TTC549 (cell line): ENCODE data around the gene PXDN.
"Not testable (repeated sequence)": the region's sequence is repeated elsewhere in the genome, so short reads cannot be mapped to it uniquely, and the experiment has no call there.

Experiments
- FAIRE-seq: peaks from 2 replicates; lab custom pipeline; 2012; peaks lifted over from hg19 to GRCh38; lab: Jason Lieb, UNC

PXDN gene

GRCh38 chr2:1773883-1774282, 29.6 kb upstream of the PXDN start:
- FAIRE-seq: no peak

- no peak for FAIRE-seq
Measured at GRCh38 chr2:1772471-1773267, 28.4 kb upstream of the PXDN start.

- no peak for FAIRE-seq
Measured at GRCh38 chr2:1771626-1772280, 27.4 kb upstream of the PXDN start.

GRCh38 chr2:1770566-1771380, 26.5 kb upstream of the PXDN start:
- no peak for FAIRE-seq

GRCh38 chr2:1769703-1770422, 25.5 kb upstream of the PXDN start:
- FAIRE-seq: no peak

GRCh38 chr2:1767939-1768691, 23.8 kb upstream of the PXDN start:
- FAIRE-seq: no peak

- FAIRE-seq: no peak
Measured at GRCh38 chr2:1766851-1767811, 22.8 kb upstream of the PXDN start.

GRCh38 chr2:1766425-1766824, 22.1 kb upstream of the PXDN start:
- FAIRE-seq: no peak

GRCh38 chr2:1765201-1765600, 20.9 kb upstream of the PXDN start:
- not testable (repeated sequence) for FAIRE-seq

GRCh38 chr2:1759611-1759930, 15.3 kb upstream of the PXDN start:
- FAIRE-seq: no peak

GRCh38 chr2:1758774-1759610, 14.7 kb upstream of the PXDN start:
- no peak for FAIRE-seq

- no peak for FAIRE-seq
Measured at GRCh38 chr2:1758171-1758570, 13.9 kb upstream of the PXDN start.

GRCh38 chr2:1757567-1757966, 13.3 kb upstream of the PXDN start:
- FAIRE-seq: no peak

GRCh38 chr2:1757146-1757545, 12.8 kb upstream of the PXDN start:
- FAIRE-seq: not testable (repeated sequence)

- no peak for FAIRE-seq
Measured at GRCh38 chr2:1756456-1756855, 12.1 kb upstream of the PXDN start.

GRCh38 chr2:1755436-1756191, 11.3 kb upstream of the PXDN start:
- no peak for FAIRE-seq

GRCh38 chr2:1754461-1755170, 10.3 kb upstream of the PXDN start:
- no peak for FAIRE-seq

- no peak for FAIRE-seq
Measured at GRCh38 chr2:1754046-1754445, 9.7 kb upstream of the PXDN start.
